HG02973 (cell line): Measurements from ENCODE around the gene PXMP4.
A peak's percentile ranks its signal among the peaks of the same experiment; 100 is the strongest.

Source experiments
- ATAC-seq: cut with Tn5 transposase; IDR thresholded peaks from one replicate; pipeline ENCODE4 v1.9.1; 2021; ENCODE audit warnings: moderate library complexity; ENCODE audit not compliant: unreplicated experiment

The PXMP4 gene

DNA sequence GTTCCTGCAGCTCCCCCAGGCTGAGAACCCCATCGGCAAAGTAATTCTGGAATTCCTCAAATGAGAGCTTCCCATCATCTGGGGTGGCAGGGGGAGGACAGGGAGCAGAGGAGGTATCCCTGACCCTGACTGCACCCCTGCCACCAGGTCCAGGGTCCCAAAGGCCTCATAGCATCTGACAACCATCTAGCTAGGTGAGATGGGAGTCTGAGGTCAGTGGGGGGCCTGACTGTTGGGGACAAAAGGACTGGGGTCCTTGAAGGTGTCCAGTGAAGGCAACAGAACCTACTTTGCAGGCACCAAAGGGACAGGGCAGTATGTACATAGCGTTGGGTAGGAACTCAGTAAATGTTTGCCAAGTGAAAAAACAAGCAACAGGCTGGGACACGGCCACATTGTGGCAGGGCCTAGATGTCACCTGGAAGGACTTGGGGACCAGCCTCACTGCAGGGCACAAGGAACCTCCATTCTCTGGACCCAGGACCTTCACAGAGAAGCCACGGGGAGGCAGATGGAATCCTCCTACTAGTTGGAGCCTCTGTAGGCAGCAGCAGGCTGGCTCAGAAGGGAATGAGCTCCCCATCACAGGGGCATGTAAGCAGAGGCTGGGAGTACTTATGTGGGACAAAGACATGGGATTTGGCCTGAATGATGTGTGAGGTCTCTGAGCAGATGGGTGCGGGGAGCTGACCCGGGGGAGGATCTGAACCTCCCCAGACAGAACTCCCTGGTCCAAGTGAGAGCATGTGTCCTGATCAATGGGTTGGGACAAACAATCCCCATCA lies 49.2 kb downstream of the PXMP4 start:
- no peak for ATAC-seq

DNA sequence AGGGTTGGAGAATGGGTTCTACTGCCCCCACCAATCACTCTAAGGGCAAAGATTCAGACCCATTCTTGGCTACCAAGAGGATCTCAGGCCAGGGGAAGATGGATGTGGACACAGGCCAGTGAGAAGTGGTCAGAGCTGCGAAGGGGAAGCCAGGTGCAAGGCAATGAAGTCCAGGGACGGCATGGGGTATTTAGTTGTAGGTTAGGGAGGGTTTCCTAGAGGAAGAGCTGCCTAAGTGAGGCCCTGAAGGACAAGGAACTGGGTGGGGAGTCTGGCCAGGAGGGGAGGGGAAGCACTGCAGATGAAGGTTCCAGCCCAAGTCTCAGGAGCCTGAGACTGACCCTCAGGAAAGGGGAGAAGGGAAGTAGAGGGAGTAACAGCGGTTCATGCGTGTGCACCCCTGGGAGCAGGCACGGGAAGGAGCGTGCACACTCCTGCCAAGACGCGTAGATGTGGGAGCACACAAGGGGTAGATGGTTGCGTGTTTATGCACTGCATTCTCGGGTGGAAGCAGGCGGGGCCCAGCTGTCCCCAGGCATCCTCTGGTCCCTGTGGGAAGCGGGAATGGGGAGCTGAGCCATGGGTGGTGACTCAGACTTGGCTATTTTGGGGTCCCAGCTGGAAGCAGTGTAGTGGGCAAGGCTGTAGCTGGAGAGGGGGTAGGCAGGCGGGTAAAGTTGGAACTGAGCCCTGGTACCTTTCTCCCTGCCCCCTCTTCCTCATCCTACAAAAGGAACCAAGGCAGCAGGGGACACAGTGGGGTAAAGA lies 50.1 kb downstream of the PXMP4 start:
- ATAC-seq: no peak

DNA sequence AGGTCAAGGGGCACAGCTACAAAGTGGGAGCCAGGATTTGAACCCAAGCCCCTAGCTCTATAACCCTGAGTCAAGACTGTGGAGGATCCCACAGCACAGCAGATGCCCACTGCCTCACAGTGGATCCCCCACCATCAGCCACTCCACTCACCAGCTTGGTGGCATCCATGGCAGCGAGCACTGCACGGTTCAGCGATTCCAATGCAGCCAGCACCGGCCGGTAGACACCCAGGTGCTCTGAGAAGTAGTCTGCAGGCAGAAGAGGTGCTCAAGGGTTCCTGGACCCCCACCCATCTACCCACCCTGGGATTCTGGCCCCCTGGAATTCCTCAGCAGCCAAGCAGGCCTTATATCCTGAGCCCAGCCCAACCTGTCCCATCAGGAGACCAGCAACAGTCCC lies 50.9 kb downstream of the PXMP4 start:
- ATAC-seq: no peak

DNA sequence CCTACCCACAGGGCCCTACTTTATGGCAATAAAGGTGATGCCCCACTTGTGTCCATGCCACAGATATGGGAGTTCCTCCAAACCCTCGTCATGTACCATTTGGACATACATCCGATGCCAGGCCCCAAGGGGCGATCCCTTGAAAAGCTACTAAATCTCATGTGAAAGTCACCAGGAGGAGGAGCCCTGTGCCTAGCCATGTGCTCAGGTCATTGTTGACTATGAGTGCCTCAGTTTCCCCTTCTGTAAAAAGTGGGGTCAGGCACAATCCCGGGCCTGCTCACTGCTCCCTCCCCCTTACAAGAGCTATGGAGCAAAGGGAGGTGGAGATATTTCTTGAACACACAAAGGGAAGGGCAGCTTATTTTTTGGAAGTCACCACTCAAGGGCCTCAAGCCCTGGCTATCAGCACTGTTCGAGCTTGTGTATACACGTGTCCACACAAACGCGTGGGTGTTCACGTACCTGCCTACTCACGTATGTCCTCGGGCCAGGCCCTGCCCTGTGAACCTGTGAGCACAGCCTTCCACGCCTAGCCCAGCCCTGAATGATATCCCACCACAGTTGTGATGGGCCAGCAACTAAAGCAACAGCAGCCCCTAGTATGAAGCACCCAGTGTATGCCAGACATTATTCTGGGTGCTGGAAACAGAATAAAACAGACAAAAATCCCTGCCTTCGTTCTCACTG lies 51.5 kb downstream of the PXMP4 start:
- ATAC-seq: no peak

DNA sequence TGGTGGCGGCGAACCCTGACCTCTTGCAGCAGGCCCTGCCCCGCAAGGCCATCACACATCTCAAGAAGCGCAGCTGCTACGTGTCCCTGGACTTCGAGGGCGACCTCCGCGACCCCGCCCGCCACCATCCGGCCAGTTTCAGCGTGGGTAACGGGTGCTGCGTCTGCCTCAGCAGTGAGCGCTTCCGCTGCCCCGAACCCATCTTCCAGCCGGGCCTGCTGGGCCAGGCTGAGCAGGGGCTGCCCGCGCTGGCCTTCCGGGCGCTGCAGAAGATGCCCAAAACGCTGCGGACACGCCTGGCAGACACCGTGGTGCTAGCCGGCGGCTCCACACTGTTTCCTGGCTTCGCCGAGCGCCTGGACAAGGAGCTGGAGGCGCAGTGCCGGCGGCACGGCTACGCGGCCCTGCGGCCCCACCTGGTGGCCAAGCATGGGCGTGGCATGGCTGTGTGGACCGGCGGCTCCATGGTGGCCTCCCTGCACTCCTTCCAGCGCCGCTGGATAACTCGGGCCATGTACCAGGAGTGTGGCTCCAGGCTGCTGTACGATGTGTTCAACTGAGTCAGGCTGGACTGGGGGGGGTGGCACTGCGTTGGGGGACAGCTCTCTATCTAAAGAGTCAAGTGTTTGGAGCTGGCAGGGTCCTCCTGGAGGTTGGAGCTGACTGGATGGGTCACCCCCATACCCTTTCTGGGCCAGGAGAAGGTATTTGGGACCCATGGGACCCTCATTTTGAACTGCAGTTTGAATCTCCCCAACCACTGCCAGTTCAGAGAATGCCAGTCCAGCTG lies 52.2 kb downstream of the PXMP4 start:
- no peak for ATAC-seq

DNA sequence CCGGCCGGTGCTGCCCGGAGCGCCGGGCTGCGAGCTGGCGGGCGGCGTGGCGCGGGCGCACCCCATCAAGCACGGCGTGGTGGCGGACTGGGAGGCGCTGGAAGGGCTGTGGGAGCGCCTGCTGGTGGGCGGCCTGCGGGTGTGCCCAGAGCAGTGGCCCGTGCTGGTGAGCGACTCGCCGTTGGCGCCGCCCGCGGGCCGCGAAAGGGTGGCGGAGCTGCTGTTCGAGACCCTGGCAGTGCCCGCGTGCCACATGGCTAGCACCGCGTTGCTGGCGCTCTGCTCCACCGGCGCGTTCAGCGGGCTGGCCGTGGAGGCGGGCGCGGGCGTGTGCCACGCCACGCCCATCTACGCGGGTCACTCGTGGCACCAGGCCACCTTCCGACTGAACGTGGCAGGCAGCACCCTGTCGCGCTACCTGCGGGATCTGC lies 52.9 kb downstream of the PXMP4 start:
- peak; percentile 2 for ATAC-seq

DNA sequence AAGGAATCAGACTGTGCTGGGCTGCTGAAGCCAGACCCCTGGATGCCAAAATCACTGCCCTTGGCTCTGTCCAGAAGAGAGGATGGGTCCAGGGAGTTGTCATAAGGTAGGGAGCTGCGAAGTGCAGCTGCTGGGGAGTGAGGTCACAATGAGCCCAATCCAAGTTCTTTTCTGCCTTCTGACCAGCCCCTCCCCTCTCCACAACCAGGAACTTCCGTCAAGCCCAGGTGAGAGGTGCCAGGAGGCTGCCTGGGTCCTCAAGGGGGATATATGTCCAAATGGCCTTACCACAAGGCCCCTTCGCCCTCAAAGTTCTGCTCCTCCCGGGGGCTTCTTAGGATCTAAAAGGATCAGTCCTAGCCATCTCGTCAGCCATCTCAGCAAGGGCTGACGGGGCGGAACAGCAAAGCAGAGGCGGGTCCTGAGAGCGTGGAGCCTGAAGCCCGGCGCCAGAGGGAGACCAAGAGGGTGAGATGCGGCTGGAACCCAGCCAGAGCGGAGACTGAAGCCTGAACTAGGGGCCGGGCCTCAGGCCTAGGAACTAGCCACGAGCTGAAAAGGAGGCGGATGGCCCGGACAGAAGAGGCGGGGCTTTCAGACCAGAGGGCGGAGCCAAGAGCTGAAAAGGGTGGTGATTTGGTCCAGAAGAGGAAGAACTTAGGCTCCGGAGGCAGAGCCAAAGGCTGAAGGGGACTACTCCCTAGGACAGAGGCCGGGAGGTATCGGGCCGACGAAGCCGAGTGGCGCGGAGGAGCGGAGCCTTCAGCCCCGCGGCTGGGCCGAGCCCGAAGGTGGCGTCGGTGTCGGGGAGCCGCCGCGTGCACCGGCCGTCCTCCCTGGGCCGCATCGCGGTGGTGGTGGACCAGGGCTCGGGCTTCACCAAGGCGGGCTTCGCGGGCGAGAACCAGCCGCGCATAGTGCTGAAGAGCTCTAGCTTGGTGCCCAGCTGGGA lies 53.5 kb downstream of the PXMP4 start, which contains the start of gene ACTL10:
Gene ACTL10 (plus strand): TSS at position 651 of the 952 bp plus-strand sequence. CDS start 555 bp downstream, outside the sequence.
- ATAC-seq: peak; percentile 52

DNA sequence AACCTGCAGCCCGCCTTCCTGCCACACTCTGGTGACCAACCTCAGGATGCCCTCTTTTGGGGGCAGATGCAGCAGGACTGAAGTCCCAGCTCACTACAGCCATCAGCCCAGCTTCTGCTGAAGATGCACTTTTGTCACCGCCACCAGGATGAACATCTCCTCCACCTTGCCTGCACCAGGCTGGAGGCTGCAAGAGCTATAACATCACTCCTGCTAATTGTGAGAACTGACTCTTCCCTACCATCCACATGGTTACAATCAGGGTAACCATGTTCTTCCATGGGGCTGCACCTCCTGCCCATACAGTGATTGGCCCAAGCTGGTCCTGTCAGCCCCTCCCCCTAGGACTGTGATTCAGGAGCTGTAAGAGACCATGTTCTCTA lies 55.4 kb downstream of the PXMP4 start:
- ATAC-seq: no peak

DNA sequence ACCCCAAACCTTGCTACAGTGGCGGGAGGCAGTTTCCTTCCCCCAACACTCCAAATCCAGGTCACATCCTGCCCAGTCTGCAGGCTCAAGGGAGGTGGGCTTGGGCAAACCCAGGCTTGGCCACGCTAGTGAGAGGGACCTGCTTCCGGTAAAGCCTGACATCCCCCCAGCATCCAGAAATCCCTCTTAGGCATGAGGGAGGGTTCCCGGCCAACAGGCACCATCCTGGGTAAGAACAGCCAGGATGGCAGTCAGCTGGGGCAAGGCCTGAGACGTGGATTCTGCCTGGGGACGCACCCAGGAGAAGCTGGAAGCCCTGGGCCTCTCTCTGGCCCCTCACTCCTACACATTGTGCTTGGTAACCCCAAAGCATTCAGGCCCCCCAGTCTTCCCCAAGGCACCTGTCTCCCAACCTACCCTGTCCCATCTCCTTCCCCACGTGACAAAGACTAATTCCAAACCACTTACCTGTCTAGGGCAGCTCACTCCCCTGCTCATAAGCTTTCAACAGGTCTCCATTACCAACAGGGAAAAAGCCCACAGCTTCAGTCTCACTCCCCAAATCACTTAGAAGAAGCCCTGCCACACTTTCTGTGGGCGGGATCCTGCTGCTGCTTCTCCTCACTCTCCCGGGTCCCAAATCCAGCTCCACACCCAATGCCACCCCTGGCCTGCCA lies 55.9 kb downstream of the PXMP4 start:
- ATAC-seq: no peak

DNA sequence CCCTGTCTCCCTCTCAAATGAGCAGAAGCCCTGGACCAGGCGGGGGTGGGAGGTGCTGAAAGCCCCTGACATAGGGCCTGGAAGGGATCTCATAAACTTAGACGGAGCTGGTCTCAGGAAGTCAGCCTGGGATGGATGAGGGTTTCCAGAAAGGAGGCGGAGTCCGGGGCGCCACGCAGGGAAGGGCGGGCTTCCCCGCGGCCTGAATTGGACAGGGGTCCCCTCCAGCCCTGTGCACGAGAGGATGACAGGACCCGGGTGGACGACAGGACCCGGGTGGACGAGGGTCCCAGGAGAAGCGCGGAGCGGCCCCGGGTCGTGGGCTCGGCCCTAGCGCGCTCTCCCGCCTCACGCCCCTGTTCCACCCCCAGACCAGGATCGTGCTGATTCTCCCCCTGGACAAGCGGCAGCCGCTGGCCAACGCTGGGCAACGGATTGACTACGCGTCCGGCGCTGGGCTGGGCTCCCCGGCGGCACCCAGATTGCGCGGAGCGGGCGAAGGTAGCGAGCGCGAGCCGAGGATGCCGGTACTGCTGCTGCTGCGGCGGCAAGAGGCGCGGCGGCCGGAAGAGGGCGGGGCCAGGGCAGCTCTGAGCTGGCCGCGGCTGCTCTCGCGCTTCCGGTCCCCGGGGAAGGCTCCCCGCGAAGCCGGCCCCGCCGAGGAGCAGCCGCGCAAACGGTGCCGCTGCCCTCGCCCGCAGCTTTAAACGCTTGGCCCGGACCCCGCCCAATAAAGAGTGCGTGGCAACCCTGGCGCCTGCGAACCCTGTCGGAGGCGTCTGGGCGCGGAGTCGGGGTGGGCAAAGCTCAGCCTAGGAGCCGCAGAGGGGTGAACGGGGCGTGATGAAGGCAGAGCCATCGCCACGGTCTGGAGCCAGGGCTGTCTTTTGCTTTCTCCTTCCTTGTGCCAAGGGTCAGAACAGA lies 56.7 kb downstream of the PXMP4 start:
- peak; percentile 38 for ATAC-seq

DNA sequence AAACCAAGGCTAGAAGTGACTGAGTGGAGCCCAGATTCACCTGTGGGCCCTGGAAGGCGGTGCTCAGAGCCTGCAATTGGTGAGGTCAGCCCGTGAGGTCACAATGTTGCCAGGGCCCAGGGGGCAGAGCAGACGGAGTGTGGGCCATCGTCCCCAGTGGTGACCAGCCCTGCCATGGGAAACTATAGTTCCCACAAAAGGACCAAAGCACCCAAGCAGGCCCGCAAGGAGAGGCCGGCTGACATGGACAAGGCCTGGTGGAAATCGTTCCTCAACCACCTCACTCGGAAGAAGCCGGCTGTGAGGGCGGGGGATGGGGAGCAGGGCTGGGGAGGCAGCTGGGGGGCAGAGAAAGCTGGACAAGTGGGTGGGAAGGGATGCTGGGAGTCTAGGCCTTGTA lies 57.9 kb downstream of the PXMP4 start, which contains the start of gene C20orf144:
Gene C20orf144 (plus strand): TSS at position 156 of the 400 bp plus-strand sequence. CDS start 19 bp downstream, at position 175.
- ATAC-seq: no peak

DNA sequence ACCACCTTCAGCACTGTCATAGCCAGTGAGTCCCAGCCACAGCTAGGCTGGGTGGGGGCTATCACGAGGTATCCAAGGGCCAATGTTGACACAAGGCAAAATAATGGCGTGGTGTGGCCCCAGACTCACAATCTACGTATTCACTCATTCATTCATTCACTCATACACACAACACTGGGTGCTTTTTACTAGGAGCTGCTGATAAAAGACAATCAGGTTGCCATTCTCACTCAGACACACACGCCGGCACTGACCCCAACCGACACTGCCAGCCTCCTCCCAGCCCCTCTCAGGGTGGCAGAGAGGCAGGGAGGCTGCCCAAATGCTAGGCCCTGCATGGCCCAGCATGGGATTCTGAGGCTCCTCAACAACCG lies 59.4 kb downstream of the PXMP4 start:
- ATAC-seq: no peak

DNA sequence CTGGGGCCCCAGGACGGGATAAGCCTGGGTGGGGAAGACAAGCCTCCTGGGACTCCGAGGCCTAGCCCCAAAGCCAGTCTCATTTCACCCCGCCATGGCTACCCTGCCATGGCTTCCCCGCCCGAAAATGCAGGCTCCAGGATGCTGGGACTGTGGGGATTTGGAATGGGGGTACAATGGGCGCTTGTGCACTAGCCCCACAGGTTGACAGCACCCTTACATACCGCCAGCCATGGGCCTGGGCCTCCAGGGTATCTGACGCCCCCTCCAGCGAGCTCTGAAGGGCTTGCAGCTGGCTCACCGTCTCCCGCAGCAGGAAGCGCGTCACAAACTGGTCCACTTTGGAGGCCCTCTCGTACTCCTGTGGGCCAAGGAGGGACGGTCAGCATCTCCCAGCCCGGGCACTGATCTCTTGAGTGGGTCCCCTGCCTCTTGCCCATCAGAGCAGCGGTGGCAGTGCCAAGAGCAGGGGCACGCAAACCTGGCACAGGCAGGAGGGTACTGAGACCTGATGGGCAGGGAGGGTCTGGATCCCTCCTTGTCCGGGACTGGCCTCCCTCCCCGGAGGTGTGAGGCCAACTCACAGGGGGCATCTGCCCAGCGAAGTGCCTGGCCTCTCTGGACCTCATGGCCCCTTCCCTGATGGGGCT lies 60.0 kb downstream of the PXMP4 start:
- ATAC-seq: no peak

DNA sequence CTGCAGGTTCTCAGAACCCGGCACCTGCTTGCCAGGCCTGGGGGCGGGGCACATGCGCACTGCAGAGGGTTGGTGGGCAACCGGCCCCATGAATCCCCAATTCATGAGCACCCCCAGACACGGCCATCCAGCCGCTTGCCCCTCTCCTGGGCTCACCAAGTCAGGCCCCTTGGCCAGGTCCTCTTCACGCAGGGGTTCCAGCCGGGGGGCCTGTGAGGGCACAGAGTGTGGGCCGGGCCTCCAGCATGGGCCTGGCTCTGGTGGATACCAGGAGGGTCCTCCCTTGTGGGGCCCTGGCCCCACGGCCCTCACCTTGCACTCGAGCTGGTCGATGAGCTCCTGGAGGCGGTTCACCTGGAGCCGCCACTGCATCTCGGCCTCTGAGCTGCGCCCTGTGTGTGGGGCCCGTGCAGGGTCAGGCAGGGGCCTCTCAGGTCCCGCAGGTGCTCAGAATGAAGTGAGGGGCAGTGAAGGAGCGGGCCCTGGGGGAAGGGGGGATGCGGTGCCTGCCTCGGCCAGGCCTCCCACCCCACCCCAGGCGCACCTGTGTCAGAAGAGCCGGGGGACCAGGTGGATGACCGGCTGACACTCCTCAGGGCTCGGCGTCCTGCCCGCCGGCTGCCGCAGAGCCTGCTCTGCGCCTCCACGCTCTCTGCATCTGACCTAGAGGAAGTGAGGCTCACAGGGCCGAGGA lies 60.6 kb downstream of the PXMP4 start:
- no peak for ATAC-seq

DNA sequence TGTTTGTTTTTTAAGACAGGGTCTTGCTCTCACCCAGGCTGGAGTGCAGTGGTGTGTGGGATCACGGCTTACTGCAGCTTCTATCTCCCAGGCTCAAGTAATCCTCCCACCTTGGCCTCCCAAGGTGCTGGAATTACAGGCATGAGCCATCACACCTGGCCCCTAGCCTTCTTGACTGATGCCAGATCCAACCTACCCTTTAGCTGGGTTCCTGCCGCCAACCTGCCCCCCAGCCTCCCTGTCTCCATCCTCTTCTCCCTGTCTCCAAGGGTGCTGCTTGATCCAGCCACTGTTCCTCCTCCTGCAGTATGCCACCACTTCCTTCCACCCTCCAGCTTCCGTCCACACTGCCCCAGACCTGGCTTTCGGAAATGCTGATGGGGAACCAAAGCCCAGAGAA lies 61.2 kb downstream of the PXMP4 start:
- ATAC-seq: no peak

DNA sequence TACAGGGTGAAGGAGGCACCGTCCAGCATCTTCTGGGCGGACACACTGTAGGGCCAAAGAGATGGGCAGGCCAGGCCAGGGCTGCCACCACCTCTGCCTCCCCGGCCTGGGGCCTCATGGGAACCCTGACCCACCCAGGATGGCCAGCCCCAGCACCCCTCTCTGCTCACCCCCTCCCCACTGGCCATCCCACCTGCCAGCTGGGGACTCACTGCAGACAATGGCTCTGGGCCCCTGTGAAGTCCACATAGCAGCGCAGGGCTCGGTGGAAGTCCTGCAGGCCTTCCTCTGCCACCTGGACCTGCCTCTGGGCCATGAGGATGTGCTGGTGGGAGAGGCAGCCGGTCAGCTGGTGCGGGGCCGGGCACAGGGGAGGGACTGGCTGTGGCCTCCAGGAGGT lies 61.6 kb downstream of the PXMP4 start:
- no peak for ATAC-seq

DNA sequence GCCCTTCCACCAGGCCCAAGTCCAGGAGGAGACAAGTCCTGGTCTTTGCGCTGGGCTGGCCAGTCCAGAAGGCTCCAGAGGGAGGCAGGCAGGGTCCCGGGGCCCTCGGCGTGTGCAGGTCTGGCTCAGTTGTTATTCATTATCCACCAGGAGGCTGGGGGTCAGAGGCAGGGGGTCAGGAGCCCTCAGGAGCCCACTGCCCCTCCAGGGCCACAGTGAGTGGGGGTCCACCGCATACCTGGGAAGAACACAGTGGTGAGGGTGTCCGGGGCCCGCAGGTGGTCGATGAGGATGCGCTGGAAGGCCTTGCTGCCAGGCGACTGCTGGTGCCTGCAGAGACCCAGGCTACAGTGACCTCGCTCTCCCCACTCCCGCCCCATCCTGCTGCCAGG lies 62.4 kb downstream of the PXMP4 start:
- no peak for ATAC-seq
